Neural progenitor cell (in vitro differentiated cells): ENCODE results near the gene CBFA2T3.

Experiments used
- CTCF ChIP-seq: fragments of 200-600 bp; sonication (generic); IDR thresholded peaks from 2 replicates; pipeline ENCODE4 v1.5.1; 2017; ENCODE audit warnings: antibody characterized with exemption, mild to moderate bottlenecking
- EZH2 ChIP-seq: fragments of 200-600 bp; sonication (generic); IDR thresholded peaks from 2 replicates; pipeline ENCODE4 v1.6.1; 2017; ENCODE audit warnings: antibody characterized with exemption, mild to moderate bottlenecking, moderate library complexity
- EZH2phosphoT487 ChIP-seq: fragments of 200-600 bp; sonication (generic); IDR thresholded peaks from 2 replicates; pipeline ENCODE4 v1.6.1; 2017; ENCODE audit warnings: antibody characterized with exemption

DNA sequence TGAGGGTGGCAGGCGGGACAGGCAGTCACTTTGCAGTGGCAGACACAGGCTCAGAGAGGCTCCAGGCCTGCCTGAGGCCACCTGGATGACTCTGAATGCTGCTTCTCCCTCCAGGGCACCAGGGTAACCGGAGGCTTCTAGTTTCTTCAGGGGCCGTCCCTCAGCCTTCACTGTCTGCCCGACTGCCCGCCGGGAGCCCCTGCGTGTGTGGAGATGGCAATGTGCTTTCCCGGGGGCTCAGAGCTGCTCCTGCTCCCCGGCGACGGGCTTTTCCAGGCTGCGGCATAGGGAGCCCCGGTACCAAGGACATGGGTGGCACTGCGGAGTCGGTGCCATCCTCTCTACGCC is 51.5 kb downstream of the CBFA2T3 start:
- TF ChIP-seq CTCF (no peak), EZH2 (no peak), EZH2phosphoT487 (no peak)
